Measurements from ENCODE around the gene SGO2. TPM values are rescaled to one million over a fixed set of nuclear protein-coding genes. Genes with fewer than 3 reads are reported as not detected.

The SGO2 gene
- total RNA-seq, 1 experiment from 2014 or later, result 25.4 TPM

GRCh38 chr2:200608341-200609027 lies 82.5 kb downstream of the SGO2 start:
- no TSS peak for BruUV-seq (replicated peaks)
- no peak overlapping the region for H3K27ac ChIP-seq (ENCODE audit: low read depth, low read length)
- RAD21 ChIA-PET (ENCODE audit: low non-redundant PET in 1 of 2, low total read pairs in 2 of 2, uncharacterized antibody in 2 of 2, unreplicated experiment in 2 of 2), result no interaction called here

More at GRCh38 chr2:200608341-200609027, 82.5 kb downstream of the SGO2 start:
- no peaks in the 10 kb centered on the region for H3K9me2 ChIP-seq (ENCODE audit: insufficient read depth)
- no peaks in the 10 kb centered on the region for H3K9me3 ChIP-seq (ENCODE audit: control insufficient read depth in 1 of 2, insufficient read depth in 1 of 2, low read depth in 1 of 2, low read length in 2 of 2)
- H3K4me3 ChIP-seq (replicated peaks in 1 of 2; ENCODE audit: low read depth in 1 of 2, low read length in 2 of 2), result no peak overlapping the region; a peak in 1 of 4 replicates
- no peaks in the 10 kb centered on the region for H4K20me1 ChIP-seq (ENCODE audit: insufficient read depth)
- no peaks in the 10 kb centered on the region for H3K27me3 ChIP-seq (ENCODE audit: insufficient read depth, low read length)
- TF ChIP-seq MAX (IDR thresholded peaks at IDR 0.05), result 0 out of 2 replicates have a peak, but pooled peaks have one; percentile 15
- TF ChIP-seq REST (IDR thresholded peaks at IDR 0.05; ENCODE audit: low read depth), result no peak
- TF ChIP-seq SP1 (IDR thresholded peaks at IDR 0.05; ENCODE audit: low read depth), result no peak
- no peak for TF ChIP-seq ZFX (IDR thresholded peaks at IDR 0.05)
- no peak for TF ChIP-seq EGR1 (IDR thresholded peaks at IDR 0.05; ENCODE audit: low read depth)
- no peaks in the 10 kb centered on the region for H3K79me2 ChIP-seq (ENCODE audit: insufficient read depth, low read length)
- H2AFZ ChIP-seq (ENCODE audit: low read depth, low read length, poor library complexity, severe bottlenecking), result peak overlapping the region; percentile 62
- peak overlapping the region; percentile 63 for H3K4me2 ChIP-seq (ENCODE audit: low read length)
- no peak overlapping the region for H3K9ac ChIP-seq (ENCODE audit: low read length)
- ATAC-seq (peak; percentile 50; the same call in 1 of the 2 replicates), DNase-seq (ENCODE audit: low read depth, low spot score) (no peak)
- POLR2A ChIA-PET, result no interaction called here
- peaks cover 2 to 27% of the 10 kb centered on the region in 2 experiments; a peak in 3 of 4 replicates for H3K4me1 ChIP-seq (ENCODE audit: control insufficient read depth in 1 of 2, insufficient read depth in 2 of 2, low read length in 2 of 2)
- no peaks in the 10 kb centered on the region for H3K36me3 ChIP-seq (ENCODE audit: control insufficient read depth in 1 of 2, insufficient read depth in 2 of 2, low read length in 2 of 2)
- CTCF ChIA-PET, result no interaction called here
- intact Hi-C loops (cut with micrococcal nuclease), result no loop called here
